Measurements from ENCODE around the gene PPP1CA.
"Not testable (repeated sequence)": the region's sequence is repeated elsewhere in the genome, so short reads cannot be mapped to it uniquely, and the experiment has no call there.

PPP1CA gene

GRCh38 chr11:67402192-67402839 lies 658 bp upstream of the PPP1CA start:
- DNase-seq (ENCODE audit: low read depth), result not testable (repeated sequence)

- DNase-seq (ENCODE audit: low read depth), result no peak
These were observed 640 bp downstream of the PPP1CA start for GRCh38 chr11:67400942-67401494.

GRCh38 chr11:67400251-67400941 lies 1.3 kb downstream of the PPP1CA start:
- no peak for DNase-seq (ENCODE audit: low read depth)

- DNase-seq (ENCODE audit: low read depth), result no peak
These were observed 2.7 kb downstream of the PPP1CA start for GRCh38 chr11:67398661-67399563.

DNA sequence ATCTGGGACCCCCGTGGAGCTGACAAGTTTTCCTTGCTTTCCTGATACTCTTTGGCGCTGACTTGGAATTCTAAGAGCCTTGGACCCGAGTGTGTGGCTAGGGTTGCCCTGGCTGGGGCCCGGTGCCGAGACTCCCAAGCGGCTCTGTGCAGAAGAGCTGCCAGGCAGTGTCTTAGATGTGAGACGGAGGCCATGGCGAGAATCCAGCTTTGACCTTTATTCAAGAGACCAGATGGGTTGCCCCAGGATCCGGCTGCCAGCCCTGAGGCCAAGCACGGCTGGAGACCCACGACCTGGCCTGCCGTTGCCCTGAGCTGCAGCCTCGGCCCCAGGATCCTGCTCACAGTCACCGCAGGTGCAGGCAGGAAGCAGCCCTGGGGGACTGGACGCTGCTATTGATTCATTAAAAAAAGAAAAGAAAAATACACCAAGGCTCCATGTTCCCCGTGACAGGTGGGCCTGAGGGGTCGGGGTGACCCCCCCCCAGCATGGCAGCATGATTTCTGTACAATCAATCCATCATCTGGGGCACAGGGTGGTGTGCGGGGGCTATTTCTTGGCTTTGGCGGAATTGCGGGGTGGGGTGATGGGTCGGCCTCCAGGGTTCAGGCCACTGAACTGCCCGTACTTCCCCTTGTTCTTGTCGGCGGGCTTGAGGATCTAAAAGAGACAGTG lies 3.5 kb downstream of the PPP1CA start:
- DNase-seq (ENCODE audit: low read depth), result no peak

GRCh38 chr11:67397536-67397935 lies 4.1 kb downstream of the PPP1CA start:
- no peak for DNase-seq (ENCODE audit: low read depth)

DNA sequence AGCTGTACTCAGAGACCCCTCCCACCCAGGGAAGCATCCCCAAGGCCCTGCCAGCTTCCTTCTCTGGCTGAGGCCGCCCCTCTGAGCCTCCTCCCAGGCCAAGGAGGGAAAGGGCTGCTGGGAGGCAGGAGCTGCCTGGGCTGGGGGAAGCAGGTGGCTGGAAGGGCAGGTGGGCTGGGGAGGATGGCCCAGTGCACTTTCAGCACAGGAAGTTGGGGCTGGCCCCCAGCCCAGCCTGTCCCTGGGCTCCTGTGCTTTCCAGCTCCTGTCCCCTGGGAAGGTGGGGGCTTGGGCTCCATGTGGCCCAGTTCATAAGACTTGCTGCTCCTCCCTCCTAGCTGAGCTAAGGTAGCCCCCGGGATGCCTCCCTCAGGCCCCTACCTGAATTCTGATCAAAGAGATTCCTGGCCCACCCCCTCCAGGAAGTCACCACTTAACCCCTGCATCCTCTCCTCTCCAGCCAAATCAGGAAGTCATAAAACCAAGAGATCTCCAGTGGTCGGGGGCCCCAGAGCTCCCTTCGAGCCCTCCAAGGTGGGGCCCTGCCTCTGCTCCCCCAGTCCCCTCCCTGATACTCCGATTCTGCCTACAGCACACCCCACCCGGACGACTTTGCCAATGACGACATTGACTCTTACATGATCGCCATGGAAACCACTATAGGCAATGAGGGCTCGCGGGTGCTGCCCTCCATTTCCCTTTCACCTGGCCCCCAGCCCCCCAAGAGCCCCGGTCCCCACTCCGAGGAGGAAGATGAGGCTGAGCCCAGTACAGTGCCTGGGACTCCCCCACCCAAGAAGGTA lies 4.9 kb downstream of the PPP1CA start:
- DNase-seq (ENCODE audit: low read depth), result no peak

DNA sequence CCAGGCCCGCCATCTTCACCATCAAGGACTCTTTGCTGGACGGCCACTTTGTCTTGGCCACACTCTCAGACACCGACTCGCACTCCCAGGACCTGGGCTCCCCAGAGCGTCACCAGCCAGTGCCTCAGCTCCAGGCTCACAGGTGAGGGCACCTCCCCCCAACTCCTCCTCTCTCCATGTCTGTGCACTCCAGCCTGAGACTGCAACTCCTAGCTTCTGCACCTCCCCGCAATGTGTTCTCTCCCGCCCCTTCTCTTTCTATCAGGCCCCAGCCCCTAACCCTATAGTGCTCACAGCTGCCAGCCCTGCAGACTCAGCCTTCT lies 5.4 kb downstream of the PPP1CA start:
- no peak for DNase-seq (ENCODE audit: low read depth)

GRCh38 chr11:67395555-67396258 lies 6.0 kb downstream of the PPP1CA start:
- DNase-seq (ENCODE audit: low read depth), result no peak

- DNase-seq (ENCODE audit: low read depth), result no peak
These were observed 7.7 kb downstream of the PPP1CA start for GRCh38 chr11:67393990-67394389.

DNA sequence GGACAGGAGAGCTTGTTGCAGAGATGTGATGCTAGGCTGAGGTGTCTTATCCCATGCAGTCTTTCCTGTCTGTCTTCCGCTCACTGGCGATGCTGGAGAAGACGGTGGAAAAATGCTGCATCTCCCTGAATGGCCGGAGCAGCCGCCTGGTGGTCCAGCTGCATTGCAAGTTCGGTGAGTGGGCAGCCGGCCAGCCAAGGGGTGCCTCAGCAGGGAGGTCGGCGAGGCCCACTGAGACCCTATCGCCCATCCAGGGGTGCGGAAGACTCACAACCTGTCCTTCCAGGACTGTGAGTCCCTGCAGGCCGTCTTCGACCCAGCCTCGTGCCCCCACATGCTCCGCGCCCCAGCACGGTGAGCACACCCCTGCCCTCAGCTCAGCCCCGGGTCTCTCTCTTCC lies 8.2 kb downstream of the PPP1CA start:
- DNase-seq (ENCODE audit: low read depth), result no peak

- DNase-seq (ENCODE audit: low read depth), result no peak
These were observed 9.4 kb downstream of the PPP1CA start for GRCh38 chr11:67392183-67392715.

DNA sequence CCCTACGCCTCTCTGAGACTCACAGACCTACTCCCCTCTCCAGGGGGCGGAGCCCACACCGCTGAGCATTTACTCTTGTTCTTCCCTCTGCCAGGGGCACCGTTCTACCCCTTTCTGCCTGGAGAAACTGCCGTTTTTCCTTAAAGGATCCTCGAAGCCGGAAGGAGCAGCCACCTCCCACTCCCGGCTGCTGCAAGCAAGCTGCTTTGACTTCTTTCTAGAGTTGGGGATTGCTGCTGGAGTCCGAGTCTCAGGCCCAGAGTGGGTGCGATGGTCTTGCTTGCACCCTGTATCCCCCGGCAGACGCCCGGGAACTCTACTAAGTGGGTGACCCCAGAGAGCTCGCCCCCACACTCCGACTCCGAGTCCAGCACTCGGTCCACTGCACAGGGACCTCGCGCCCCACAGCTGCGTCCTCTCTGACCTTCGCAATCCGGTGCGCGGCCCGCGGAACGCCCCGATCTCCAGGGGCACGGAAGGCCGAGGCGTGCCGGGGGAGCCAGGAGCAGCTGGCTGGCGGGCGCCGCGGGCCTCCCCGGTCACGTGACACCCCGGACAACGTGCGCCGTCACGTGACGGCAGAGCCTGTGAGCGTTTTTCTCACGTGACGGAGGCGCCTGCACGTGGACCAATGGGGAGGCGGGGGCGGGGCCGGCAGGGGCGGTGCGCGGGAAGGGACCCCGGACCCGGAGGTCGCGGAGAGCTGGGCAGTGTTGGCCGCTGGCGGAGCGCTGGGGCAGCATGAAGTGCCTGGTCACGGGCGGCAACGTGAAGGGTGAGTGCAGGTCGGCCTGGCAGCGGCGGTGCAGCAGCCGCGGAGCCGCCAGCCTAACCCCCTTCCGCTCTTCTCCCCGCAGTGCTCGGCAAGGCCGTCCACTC lies 10.1 kb downstream of the PPP1CA start, which contains the start of gene RAD9A:
Gene RAD9A (plus strand): TSS at position 683 of the 879 bp plus-strand sequence. CDS start 59 bp downstream, at position 742.
- DNase-seq (ENCODE audit: low read depth), result peak; percentile 81

DNA sequence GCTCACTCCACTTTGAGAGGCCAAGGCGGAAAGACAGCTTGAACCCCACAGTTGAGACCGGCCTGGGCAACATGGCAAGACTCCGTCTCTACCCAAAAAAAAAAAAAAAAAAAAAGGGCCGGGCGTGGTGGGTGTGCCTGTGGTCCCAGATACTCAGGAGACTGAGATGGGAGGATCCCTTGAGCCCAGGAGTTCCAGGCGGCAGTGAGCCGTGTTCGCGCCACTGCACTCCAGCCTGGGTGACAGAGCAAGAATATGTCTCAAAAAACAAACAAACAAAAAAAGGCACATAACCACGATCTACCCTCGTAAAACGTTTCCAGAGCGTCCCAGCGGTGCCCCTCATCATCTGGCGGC lies 10.7 kb downstream of the PPP1CA start:
- DNase-seq (ENCODE audit: low read depth), result no peak

DNA sequence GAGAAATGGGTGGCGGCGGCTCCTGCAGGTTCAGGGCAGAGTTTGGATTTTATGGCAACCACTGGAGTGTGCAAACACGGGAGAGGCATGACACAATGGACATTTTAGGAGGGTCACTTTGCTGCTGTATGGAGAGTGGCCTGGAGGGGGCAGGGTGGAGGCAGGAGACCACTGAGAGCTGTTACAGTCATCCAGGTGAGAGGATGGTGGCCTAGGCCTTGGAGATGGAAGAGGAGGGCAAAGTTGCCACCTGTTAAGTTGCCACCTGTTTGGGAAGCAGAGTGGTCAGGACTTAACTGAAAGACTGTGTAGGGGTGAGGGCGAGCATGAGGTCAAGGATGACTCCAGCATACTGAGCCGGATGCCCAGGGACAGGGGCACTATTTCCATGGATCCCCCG lies 12.2 kb downstream of the PPP1CA start:
- DNase-seq (ENCODE audit: low read depth), result no peak

DNA sequence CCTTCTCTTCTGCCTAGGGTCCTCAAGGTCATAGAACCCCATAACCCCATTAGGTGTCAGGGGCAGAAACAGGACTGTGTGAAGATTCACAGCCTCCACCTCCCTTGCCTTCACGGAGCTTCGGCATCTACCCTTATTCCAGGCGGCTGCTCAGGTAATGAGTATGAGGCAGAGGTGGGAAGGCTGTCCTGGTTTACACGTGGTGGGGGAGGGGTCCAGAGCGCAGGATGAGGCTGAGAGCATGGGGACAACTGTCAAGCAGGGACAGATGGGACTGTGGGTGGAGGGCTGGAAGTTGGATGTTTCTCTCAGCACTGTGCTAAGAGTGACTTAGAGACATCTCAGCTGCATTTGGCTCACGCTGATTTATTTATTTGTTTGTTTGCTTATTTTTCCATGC lies 14.1 kb downstream of the PPP1CA start:
- DNase-seq (ENCODE audit: low read depth), result no peak

- no peak for DNase-seq (ENCODE audit: low read depth)
These were observed 14.6 kb downstream of the PPP1CA start for GRCh38 chr11:67387069-67387468.

- DNase-seq (ENCODE audit: low read depth), result no peak
These were observed 16.7 kb downstream of the PPP1CA start for GRCh38 chr11:67384851-67385366.

Measured in fibroblast of the conjunctiva (primary cell).